GM21381 (cell line): ENCODE data around the gene AUTS2.
"Not testable (repeated sequence)": the region's sequence is repeated elsewhere in the genome, so short reads cannot be mapped to it uniquely, and the experiment has no call there.

Experiments
- ATAC-seq: cut with Tn5 transposase; IDR thresholded peaks from one replicate; pipeline ENCODE4 v1.9.1; 2021; ENCODE audit warnings: mild to moderate bottlenecking, moderate library complexity; ENCODE audit not compliant: unreplicated experiment

AUTS2 gene

DNA sequence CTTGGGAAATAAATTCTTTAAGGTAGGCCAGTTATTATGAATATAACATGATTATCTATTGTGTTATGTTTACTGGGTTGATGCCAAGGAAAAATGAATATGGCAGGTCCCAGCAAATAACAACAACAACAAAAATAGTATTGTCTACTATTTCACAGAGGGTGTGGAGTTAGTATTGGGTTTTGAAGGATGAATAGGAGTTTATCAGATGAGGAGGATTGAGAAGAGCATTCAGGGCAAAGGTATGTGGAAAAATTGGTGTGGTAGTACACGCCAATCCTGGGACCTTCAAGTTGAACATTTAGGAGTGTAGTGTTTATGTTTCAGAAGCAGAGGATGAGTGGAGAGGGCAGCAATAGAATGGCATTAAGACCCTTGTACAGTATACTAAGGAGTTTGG is 671.9 kb downstream of the AUTS2 start:
- no peak for ATAC-seq

DNA sequence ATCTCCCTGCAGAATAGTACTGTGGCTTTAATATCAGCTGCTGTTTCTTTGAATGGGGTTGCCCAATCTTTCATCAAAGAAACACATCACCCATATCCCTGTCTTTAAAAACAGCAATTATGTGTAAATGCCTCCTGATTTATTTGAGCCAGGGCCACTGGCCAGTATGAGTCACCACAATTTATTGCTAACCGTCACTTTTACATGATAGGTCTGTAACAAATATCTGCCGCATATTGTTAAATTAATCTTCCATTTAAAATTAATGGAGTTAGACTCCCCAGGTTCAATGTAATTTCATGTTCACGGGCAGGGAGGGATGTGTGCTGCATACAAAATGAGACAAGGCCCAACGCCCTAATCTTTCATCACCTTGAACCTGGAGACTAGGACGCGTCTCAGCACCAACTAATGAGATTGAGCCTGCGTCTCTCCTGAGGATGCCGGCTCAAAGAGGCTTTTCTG is 673.4 kb downstream of the AUTS2 start:
- ATAC-seq, result no peak

DNA sequence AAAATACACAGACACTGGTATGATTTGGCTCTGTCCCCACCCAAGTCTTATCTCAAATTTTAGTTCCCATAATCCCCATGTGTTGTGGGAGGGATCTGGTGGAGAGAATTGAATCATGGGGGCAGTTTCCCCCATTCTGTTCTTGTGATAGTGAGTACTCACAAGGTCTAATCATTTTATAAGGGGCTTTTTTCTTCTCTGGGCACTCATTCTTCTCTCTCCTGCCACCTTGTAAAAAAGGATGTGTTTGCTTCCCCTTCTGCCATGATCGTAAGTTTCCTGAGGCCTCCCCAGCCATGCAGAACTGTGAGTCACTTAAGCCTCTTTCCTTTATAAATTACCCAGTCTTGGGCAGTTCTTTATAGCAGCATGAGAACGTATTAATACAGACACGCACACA is 677.3 kb downstream of the AUTS2 start:
- ATAC-seq, result not testable (repeated sequence)

DNA sequence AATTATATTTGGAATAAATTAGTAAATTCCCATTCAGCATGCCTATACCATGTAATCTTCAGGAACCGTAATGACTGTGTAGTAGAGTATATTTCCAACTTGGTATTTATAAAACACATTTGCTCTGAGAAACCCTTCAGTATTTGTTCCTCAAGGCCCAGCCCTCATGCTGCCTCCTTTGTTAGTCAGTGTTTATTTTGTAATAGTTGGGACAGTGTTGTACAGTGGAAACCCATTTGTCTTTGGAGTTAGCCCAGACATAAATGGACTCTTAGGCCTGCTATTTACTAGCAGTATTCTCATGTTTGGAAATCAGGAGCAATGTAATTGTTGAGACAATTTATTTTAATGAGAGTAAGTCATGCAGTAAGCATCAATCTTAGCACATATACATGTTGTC is 686.9 kb downstream of the AUTS2 start:
- ATAC-seq, result no peak

DNA sequence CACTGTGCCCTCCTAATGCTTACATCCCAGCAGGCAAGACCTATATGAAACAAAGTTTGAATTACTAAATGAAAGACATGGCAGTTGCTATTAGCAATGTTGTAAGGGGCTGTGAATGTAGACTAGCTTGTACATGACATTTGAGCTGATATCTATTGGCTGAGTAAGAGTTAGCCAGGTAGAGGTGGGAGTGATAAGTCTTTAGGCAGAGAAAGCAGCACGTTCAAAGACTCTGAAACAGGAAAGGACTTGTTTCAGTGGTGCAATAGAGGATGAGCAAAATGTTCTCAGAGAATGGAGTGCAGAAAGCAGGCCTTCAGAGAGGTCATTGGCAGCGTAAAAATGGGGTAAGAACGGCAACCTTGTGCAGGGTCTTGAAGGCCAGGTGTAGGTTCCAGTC is 687.6 kb downstream of the AUTS2 start:
- ATAC-seq, result no peak

DNA sequence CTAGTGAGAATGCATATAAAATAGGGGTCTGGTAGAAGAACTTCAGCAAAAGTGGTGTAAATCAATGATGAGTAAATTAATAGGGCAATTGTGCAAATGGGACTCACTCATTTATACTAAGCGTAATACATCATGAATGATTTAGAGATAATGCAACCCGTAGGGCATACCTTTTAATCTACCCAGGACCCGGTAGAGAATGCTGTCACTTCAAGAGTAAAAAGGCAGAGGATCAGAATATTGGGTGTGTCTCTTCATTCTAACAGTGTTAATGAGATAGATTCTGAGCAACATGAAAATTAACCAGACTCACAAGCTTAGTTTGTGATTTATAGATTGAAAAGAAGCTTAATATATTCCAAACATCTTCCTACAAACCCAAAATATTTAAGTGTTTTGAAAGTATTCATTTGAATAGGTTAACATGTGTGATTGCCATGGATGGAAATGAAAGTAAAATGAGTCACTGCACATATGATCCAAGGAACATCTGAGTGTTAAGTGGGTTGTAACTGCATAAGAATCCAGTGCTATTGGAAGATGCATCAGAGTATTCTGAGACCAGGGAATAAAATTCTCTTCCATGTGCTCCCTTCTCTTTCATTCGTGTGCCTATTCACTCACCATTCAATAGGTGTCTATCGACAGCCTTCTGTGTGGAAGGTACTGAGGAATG is 690.6 kb downstream of the AUTS2 start:
- ATAC-seq, result no peak

- ATAC-seq, result no peak
Measured at GRCh38 chr7:70292716-70293115, 694.4 kb downstream of the AUTS2 start.

GRCh38 chr7:70294211-70294911 is 696.1 kb downstream of the AUTS2 start:
- no peak for ATAC-seq

DNA sequence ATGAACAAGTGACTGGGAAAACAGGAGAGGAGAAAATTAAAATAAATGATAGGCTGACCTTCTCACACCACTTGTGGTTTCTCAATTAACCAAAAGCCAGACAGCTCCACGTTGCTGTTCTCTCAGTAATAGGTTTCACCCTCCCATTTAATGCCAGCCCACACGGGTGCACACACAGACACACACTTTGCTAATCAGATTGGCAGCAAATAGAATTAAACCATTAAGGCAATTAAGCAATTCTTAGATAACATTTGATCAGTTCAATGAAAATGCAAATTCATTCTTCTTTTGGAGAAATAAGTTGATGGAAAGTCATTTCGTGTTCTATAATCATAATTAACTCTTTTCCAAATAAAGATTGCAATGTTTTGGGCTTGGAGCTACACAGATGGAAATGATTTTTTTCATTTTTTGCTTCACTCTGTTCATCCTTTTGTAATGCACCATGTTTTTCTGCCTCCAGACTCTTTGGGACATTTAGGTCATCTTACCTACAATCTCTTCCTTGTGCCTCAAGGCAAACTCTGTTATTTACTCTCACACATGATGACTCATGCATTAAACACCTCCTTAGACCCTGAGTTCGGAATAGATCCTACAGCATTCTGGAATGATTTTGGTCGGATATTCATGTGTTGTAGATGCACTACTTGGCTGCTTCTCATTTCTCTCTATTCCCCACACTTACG is 700.7 kb downstream of the AUTS2 start:
- no peak for ATAC-seq

- no peak for ATAC-seq
Measured at GRCh38 chr7:70299472-70299807, 701.2 kb downstream of the AUTS2 start.

GRCh38 chr7:70301673-70302185 is 703.5 kb downstream of the AUTS2 start:
- no peak for ATAC-seq

DNA sequence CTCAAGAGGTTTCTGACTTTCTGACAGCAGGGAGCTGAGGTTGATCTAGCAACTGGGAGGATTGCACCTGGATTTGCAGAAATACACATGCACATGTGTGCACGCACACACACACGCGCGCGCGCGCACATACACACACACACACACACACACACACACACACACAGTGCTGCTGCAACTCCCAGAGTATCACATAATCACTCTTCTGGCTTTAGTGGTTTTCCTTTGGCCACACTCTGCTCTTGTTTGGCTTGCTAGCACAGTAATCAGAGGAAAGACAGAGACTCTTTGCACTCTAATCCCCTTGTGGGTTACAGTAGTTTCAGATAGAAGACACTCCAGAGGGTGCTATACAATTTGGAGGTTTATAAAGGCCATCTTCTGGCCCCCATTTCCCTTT is 705.0 kb downstream of the AUTS2 start:
- ATAC-seq, result no peak

GRCh38 chr7:70303780-70304179 is 705.5 kb downstream of the AUTS2 start:
- no peak for ATAC-seq

DNA sequence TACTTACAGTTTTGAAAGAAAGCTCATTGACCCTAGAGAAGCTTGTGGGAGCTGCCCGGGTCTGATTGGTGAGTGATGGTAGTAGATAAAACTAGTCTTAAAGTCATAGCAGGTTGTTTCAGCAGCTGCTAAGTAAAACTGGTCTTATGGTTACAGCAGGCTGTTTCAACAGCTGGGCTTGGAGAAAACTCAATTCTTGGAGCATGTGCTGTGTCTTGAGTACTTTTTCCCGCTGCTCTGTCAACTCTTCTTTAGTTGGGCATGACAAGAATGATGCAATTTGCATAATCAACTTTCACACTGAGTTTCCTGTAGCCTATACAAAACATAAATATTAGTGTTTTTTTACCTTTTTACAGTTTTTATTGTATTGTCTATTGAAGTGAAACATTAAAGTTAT is 707.9 kb downstream of the AUTS2 start:
- ATAC-seq, result no peak

DNA sequence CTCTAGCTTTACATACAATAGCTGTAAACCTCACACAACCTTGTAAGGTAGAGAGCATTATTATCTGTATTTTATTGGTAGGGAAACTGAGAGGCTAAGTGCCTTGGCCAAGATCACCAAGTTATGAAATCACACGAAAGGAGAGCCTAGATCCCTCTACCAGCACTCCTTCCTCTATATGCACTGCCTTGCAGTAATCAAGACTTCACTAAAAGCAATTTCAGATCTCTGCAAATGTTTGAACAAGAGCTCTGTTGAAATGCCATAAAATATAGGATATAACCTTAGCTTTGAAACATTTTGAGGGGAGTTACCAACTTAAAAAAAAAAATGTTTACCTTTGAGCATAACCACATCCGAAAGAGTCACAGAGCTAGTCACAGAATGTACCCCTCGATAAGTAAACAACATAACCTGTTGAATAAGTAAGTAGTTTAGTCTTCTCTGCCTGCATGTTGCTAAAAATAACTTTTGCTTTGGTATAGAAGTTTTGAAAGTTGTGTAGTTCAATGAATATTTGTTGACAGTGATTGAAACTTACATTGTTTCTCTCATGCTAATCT is 709.4 kb downstream of the AUTS2 start:
- ATAC-seq, result no peak

- ATAC-seq, result no peak
Measured at GRCh38 chr7:70312336-70312735, 714.1 kb downstream of the AUTS2 start.

- ATAC-seq, result no peak
Measured at GRCh38 chr7:70313271-70313670, 715.0 kb downstream of the AUTS2 start.

GRCh38 chr7:70313687-70314086 is 715.4 kb downstream of the AUTS2 start:
- ATAC-seq, result no peak

- no peak for ATAC-seq
Measured at GRCh38 chr7:70314221-70314620, 715.9 kb downstream of the AUTS2 start.

DNA sequence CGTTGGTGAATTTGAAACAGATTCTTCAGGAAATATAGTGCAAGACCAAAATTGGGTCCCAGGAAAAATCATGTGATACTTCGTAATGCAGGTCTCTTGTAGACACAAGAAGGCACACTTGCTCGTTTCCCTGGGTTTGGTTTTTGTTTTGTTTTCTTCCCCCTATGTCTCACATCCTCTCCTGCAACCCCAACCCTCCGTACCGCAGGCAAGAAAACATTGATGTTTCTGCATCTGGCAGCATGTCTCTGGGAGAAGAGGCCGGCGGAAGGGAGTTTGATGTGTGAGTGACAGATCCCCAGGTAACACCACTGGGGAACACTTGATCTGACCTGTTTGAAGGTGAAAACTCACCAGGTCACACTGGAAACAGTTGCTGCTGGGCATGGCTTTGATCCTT is 718.5 kb downstream of the AUTS2 start:
- no peak for ATAC-seq

- ATAC-seq, result no peak
Measured at GRCh38 chr7:70317356-70317755, 719.1 kb downstream of the AUTS2 start.

- no peak for ATAC-seq
Measured at GRCh38 chr7:70318511-70318910, 720.2 kb downstream of the AUTS2 start.
